ENCODE results near the gene C16orf74.

GRCh38 chr16:85674418-85674755, 76.5 kb downstream of the C16orf74 start:
- TF ChIP-seq CTCF (IDR thresholded peaks at IDR 0.05), result no peak
- no peak for TF ChIP-seq POLR2A (IDR thresholded peaks at IDR 0.05)

Measured in gastroesophageal sphincter (tissue), 3 donors.